IMR-90 (cell line): Measurements from ENCODE around the gene CUTC. TPM values are rescaled to one million over a fixed set of nuclear protein-coding genes. Genes with fewer than 3 reads are reported as not detected.

Experiments
- ATAC-seq: fragments of 200-7000 bp; cut with Tn5 transposase; 2 replicates; pipeline ENCODE4 v1.9.1; 2020; ENCODE audit warnings: low read depth, mild to moderate bottlenecking, moderate library complexity
- BruUV-seq: library from RNA; stranded (reverse); fragments of 400-500 nt; replicated peaks from 2 replicates; lab custom pipeline; 2021; lab: Mats Ljungman, UMichigan
- CTCF ChIA-PET: fragments of 300-600 bp; formaldehyde crosslinking; extraction: SDS; loops from one replicate; lab custom pipeline; 2021; ENCODE audit warnings: antibody characterized with exemption; lab: Yijun Ruan, JAX
- POLR2A ChIA-PET: fragments of 300-600 bp; sonication (Branson Sonifier 250); formaldehyde crosslinking; loops from one replicate; lab custom pipeline; 2022; ENCODE audit warnings: antibody characterized with exemption; ENCODE audit not compliant: unreplicated experiment; lab: Charles Lee
- DNase-seq: peaks from one replicate; pipeline ENCODE4 v3.0.0; 2013
- H2AFZ ChIP-seq: replicated peaks from 2 replicates; pipeline ENCODE3; 2013; ENCODE audit warnings: low read length, mild to moderate bottlenecking; ENCODE audit not compliant: poor library complexity
- H2AK5ac ChIP-seq: 2 replicates; pipeline ENCODE4 v1.6.1; 2013; ENCODE audit warnings: low read depth, low read length, inconsistent platforms
- H2AK9ac ChIP-seq: replicated peaks from 2 replicates; pipeline ENCODE3; 2013; ENCODE audit warnings: mild to moderate bottlenecking, low read depth, low read length, moderate library complexity; ENCODE audit not compliant: poor library complexity
- H2BK120ac ChIP-seq: 2 replicates; pipeline ENCODE4 v1.6.1; 2013; ENCODE audit warnings: low read depth, low read length, inconsistent platforms
- H2BK15ac ChIP-seq: 3 replicates; pipeline ENCODE4 v1.6.1; 2013; ENCODE audit warnings: low read depth, low read length, inconsistent platforms
- H2BK20ac ChIP-seq: 2 replicates; pipeline ENCODE4 v1.6.1; 2013; ENCODE audit warnings: low read depth, mild to moderate bottlenecking, inconsistent platforms, low read length, moderate library complexity
- H2BK5ac ChIP-seq: 2 replicates; pipeline ENCODE4 v1.6.1; 2013; ENCODE audit warnings: mild to moderate bottlenecking, low read depth, low read length, inconsistent platforms; ENCODE audit not compliant: poor library complexity, severe bottlenecking
- H3K14ac ChIP-seq: replicated peaks from 2 replicates; pipeline ENCODE4 v1.6.1; 2013; ENCODE audit warnings: low read depth, low read length, inconsistent platforms
- H3K18ac ChIP-seq: 2 replicates; pipeline ENCODE4 v1.6.1; 2013; ENCODE audit warnings: low read depth, low read length, control low read depth
- H3K23ac ChIP-seq: 2 replicates; pipeline ENCODE4 v1.6.1; 2013; ENCODE audit warnings: low read depth, low read length, inconsistent platforms
- H3K27ac ChIP-seq: 2 replicates; pipeline ENCODE4 v1.5.1; 2013; ENCODE audit warnings: mild to moderate bottlenecking, control low read depth, low read length; ENCODE audit not compliant: insufficient read depth
- H3K27me3 ChIP-seq: 2 replicates; pipeline ENCODE4 v1.6.1; 2013; ENCODE audit warnings: low read length; ENCODE audit not compliant: control insufficient read depth, insufficient read depth
- H3K36me3 ChIP-seq: 2 replicates; pipeline ENCODE4 v1.6.1; 2013; ENCODE audit warnings: low read length, mixed read lengths; ENCODE audit not compliant: control insufficient read depth, insufficient read depth
- H3K4ac ChIP-seq: 2 replicates; pipeline ENCODE4 v1.6.1; 2013; ENCODE audit warnings: low read depth, low read length, inconsistent platforms
- H3K4me1 ChIP-seq: 2 replicates; pipeline ENCODE4 v1.6.1; 2013; ENCODE audit warnings: low read length, mixed read lengths; ENCODE audit not compliant: control insufficient read depth, insufficient read depth
- H3K4me2 ChIP-seq: 2 replicates; pipeline ENCODE4 v1.6.1; 2013; ENCODE audit warnings: low read depth, mild to moderate bottlenecking, control low read depth, low read length, moderate library complexity
- H3K4me3 ChIP-seq: 2 replicates; pipeline ENCODE4 v1.5.1; 2013; ENCODE audit warnings: low read depth, mild to moderate bottlenecking, control low read depth, low read length, moderate library complexity; ENCODE audit not compliant: insufficient read depth
- H3K56ac ChIP-seq: 2 replicates; pipeline ENCODE4 v1.6.1; 2013; ENCODE audit warnings: low read length, inconsistent platforms; ENCODE audit not compliant: insufficient read depth; ENCODE audit errors: extremely low read depth
- H3K79me1 ChIP-seq, 2 experiments: 2 replicates each; pipeline ENCODE4 v1.6.1; 2013; ENCODE audit warnings: low read length in 2 of 2, inconsistent platforms in 1 of 2, low read depth in 1 of 2
- H3K9ac ChIP-seq: 2 replicates; pipeline ENCODE4 v1.6.1; 2013; ENCODE audit warnings: low read depth, low read length, control low read depth
- H3K9me1 ChIP-seq: 2 replicates; pipeline ENCODE4 v1.6.1; 2013; ENCODE audit warnings: low read length, inconsistent platforms; ENCODE audit not compliant: insufficient read depth
- H3K9me3 ChIP-seq: 2 replicates; pipeline ENCODE4 v1.6.1; 2013; ENCODE audit warnings: low read length; ENCODE audit not compliant: control insufficient read depth, insufficient read depth
- H4K20me1 ChIP-seq: 2 replicates; pipeline ENCODE4 v1.6.1; 2013; ENCODE audit warnings: low read length, inconsistent platforms; ENCODE audit not compliant: insufficient read depth
- H4K5ac ChIP-seq: 2 replicates; pipeline ENCODE4 v1.6.1; 2013; ENCODE audit warnings: mild to moderate bottlenecking, low read depth, low read length, control low read depth
- H4K8ac ChIP-seq, 2 experiments: 2 replicates each; pipeline ENCODE4 v1.6.1; 2013; ENCODE audit warnings: low read depth in 2 of 2, low read length in 2 of 2, control low read depth in 1 of 2, inconsistent platforms in 1 of 2
- H4K91ac ChIP-seq: 2 replicates; pipeline ENCODE4 v1.6.1; 2013; ENCODE audit warnings: low read depth, low read length, inconsistent platforms; ENCODE audit not compliant: insufficient read depth
- MAFK ChIP-seq: IDR thresholded peaks from 2 replicates; pipeline ENCODE4 v1.6.1; 2012; ENCODE audit warnings: low read depth, low read length, improper control_type of control experiment
- RAD21 ChIP-seq: IDR thresholded peaks from 2 replicates; pipeline ENCODE4 v1.6.1; 2012; ENCODE audit warnings: low read length, improper control_type of control experiment
- RCOR1 ChIP-seq: IDR thresholded peaks from 2 replicates; pipeline ENCODE4 v1.6.1; 2012; ENCODE audit warnings: mild to moderate bottlenecking, low read length, improper control_type of control experiment; ENCODE audit not compliant: insufficient replicate concordance
- WGBS, 2 experiments: methylation state at CpG; one replicate each; pipeline versions ENCODE4 v1.1.5 to v1.1.7; 2013; ENCODE audit warnings: missing lambda C conversion rate in 2 of 2; ENCODE audit not compliant: insufficient read length in 1 of 2; ENCODE audit errors: extremely low coverage in 2 of 2; 5-methylcytosine and 5-hydroxymethylcytosine counted together
- dilution Hi-C: fragments of 300-500 bp; cut with HindIII; formaldehyde crosslinking; loops from one replicate; pipeline ENCODE4 v1.14.3; 2018; ENCODE audit warnings: low sequenced_read_pairs; ENCODE audit not compliant: unreplicated experiment
- in situ Hi-C: fragments of 300-500 bp; cut with MboI; formaldehyde crosslinking; loops from 3 replicates; pipeline ENCODE4 v1.14.3; 2019; ENCODE audit warnings: low sequenced_read_pairs, inconsistent platforms, mixed read lengths
- intact Hi-C: fragments of 100-400 bp; cut with micrococcal nuclease; formaldehyde crosslinking; loops from 2 replicates; pipeline ENCODE4 v1.10.0; 2022
- polyA plus RNA-seq, 3 experiments: library from polyadenylated mRNA; depleted of rRNA; stranded (reverse); fragments of >200 nt; gene quantifications; 2 replicates each; pipeline ENCODE4 v1.2.3, GENCODE V29; 2012; ENCODE audit warnings: low replicate concordance in 1 of 3
- total RNA-seq: library from RNA; depleted of rRNA; stranded (reverse); fragments of >200 nt; gene quantifications from 2 replicates; pipeline ENCODE4 v1.2.3, GENCODE V29; 2012

CUTC gene
- total and polyA plus RNA-seq, 2 of the 4 experiments (the other 2 are of a cell fraction) = 7.0 to 10.2 TPM

GRCh38 chr10:99742701-99743100 is 10.7 kb downstream of the CUTC start:
- Histone ChIP-seq H4K8ac (no peak overlapping the region), H3K56ac (no peak overlapping the region), H3K4me2 (peak overlapping the region; percentile 26; the same call in 1 of the 2 replicates), H3K18ac (no peak overlapping the region), H3K4ac (no peak overlapping the region), H4K5ac (no peak overlapping the region), H3K79me1 (peaks cover 8 to 17% of the 10 kb centered on the region in 2 experiments), H3K9me3 (peaks cover 6% of the 10 kb centered on the region), H3K4me1 (peaks cover 8% of the 10 kb centered on the region), H2AK9ac (no peak overlapping the region), H3K9me1 (0 out of 2 replicates have a peak, but pooled peaks cover 5% of the 10 kb centered on the region), H3K9ac (no peak overlapping the region), H2AK5ac (no peak overlapping the region), H2BK120ac (no peak overlapping the region), H3K14ac (no peak overlapping the region), H3K4me3 (no peak overlapping the region), H3K27me3 (no peaks in the 10 kb centered on the region), H3K36me3 (peaks cover 33% of the 10 kb centered on the region), H2AFZ (no peak overlapping the region), H2BK15ac (no peak overlapping the region), H4K20me1 (no peaks in the 10 kb centered on the region), H4K91ac (no peak overlapping the region), H3K27ac (no peak overlapping the region), H2BK20ac (no peak overlapping the region), H2BK5ac (peak overlapping the region; percentile 52), H3K23ac (no peak overlapping the region)
- DNase-seq (peak; percentile 48), ATAC-seq (peak; percentile 33)
- no CpG with 5 or more reads among the region's 2 CpGs for WGBS, 2 experiments
- ChIA-PET POLR2A (interaction anchor here (0.7 kb wide), 1 partner anchor 26 kb away, joined by 12 read pairs; no protein-coding TSS in a partner anchor), CTCF (no interaction called here)
- BruUV-seq = no TSS peak
- TF ChIP-seq RCOR1 = no peak
- 0 out of 2 replicates have a peak, but pooled peaks have one; percentile 18 for TF ChIP-seq MAFK
- TF ChIP-seq RAD21 = no peak
- in situ Hi-C loops = loop anchor here (5.0 kb wide), 1 partner anchor 90 kb away; no protein-coding TSS in a partner anchor
- dilution Hi-C loops = no loop called here
- intact Hi-C loops = no loop called here
